ENCODE measurements around the gene IL1RAPL1. TPM values are rescaled to one million over a fixed set of nuclear protein-coding genes. Genes with fewer than 3 reads are reported as not detected.

Gene IL1RAPL1
- total RNA-seq, 1 donor from 2014 or later = 3.6 TPM

- Mint-ChIP-seq H3K27me3 (no peaks in the 10 kb centered on the region), H3K9me3 (ENCODE audit: low read depth) (no peaks in the 10 kb centered on the region), H3K4me1 (ENCODE audit: low read depth) (peaks cover 14% of the 10 kb centered on the region), H3K4me3 (ENCODE audit: low read depth) (no peak overlapping the region), H3K36me3 (ENCODE audit: insufficient read depth) (no peaks in the 10 kb centered on the region), H3K27ac (no peak overlapping the region)
- DNase-seq (ENCODE audit: low spot score, unreplicated experiment) = no peak
- no peak for TF ChIP-seq CTCF (IDR thresholded peaks at IDR 0.05; ENCODE audit: unreplicated experiment)
These were observed 411.4 kb downstream of the IL1RAPL1 start for GRCh38 chrX:28998609-28999135.

- no peak overlapping the region for H3K27ac Mint-ChIP-seq
- no peaks in the 10 kb centered on the region for H3K4me1 Mint-ChIP-seq (ENCODE audit: low read depth)
- peaks cover 5% of the 10 kb centered on the region for H3K36me3 Mint-ChIP-seq (ENCODE audit: insufficient read depth)
- no peak for TF ChIP-seq CTCF (IDR thresholded peaks at IDR 0.05; ENCODE audit: unreplicated experiment)
- H3K9me3 Mint-ChIP-seq (ENCODE audit: low read depth) = peaks cover 12% of the 10 kb centered on the region
- H3K27me3 Mint-ChIP-seq = no peaks in the 10 kb centered on the region
- DNase-seq (ENCODE audit: low spot score, unreplicated experiment) = no peak
- H3K4me3 Mint-ChIP-seq (ENCODE audit: low read depth) = no peak overlapping the region
These were observed 425.6 kb downstream of the IL1RAPL1 start for GRCh38 chrX:29012867-29013266.

GRCh38 chrX:29023207-29023606, 436.0 kb downstream of the IL1RAPL1 start:
- H3K9me3 Mint-ChIP-seq (ENCODE audit: low read depth) = peaks cover 3% of the 10 kb centered on the region
- no peak overlapping the region for H3K27ac Mint-ChIP-seq
- TF ChIP-seq CTCF (IDR thresholded peaks at IDR 0.05; ENCODE audit: unreplicated experiment) = no peak
- H3K36me3 Mint-ChIP-seq (ENCODE audit: insufficient read depth) = no peaks in the 10 kb centered on the region
- H3K4me1 Mint-ChIP-seq (ENCODE audit: low read depth) = peaks cover 15% of the 10 kb centered on the region
- no peak for DNase-seq (ENCODE audit: low spot score, unreplicated experiment)
- no peak overlapping the region for H3K4me3 Mint-ChIP-seq (ENCODE audit: low read depth)
- no peaks in the 10 kb centered on the region for H3K27me3 Mint-ChIP-seq

GRCh38 chrX:29024871-29025270, 437.6 kb downstream of the IL1RAPL1 start:
- TF ChIP-seq CTCF (IDR thresholded peaks at IDR 0.05; ENCODE audit: unreplicated experiment) = no peak
- Mint-ChIP-seq H3K4me3 (ENCODE audit: low read depth) (no peak overlapping the region), H3K9me3 (ENCODE audit: low read depth) (peaks cover 13% of the 10 kb centered on the region), H3K27me3 (no peaks in the 10 kb centered on the region), H3K27ac (no peak overlapping the region), H3K4me1 (ENCODE audit: low read depth) (peaks cover 15% of the 10 kb centered on the region), H3K36me3 (ENCODE audit: insufficient read depth) (no peaks in the 10 kb centered on the region)
- DNase-seq (ENCODE audit: low spot score, unreplicated experiment) = no peak

- no peak for DNase-seq (ENCODE audit: low spot score, unreplicated experiment)
- Mint-ChIP-seq H3K27me3 (no peaks in the 10 kb centered on the region), H3K4me1 (ENCODE audit: low read depth) (no peaks in the 10 kb centered on the region), H3K9me3 (ENCODE audit: low read depth) (no peaks in the 10 kb centered on the region), H3K4me3 (ENCODE audit: low read depth) (no peak overlapping the region), H3K36me3 (ENCODE audit: insufficient read depth) (no peaks in the 10 kb centered on the region), H3K27ac (no peak overlapping the region)
- TF ChIP-seq CTCF (IDR thresholded peaks at IDR 0.05; ENCODE audit: unreplicated experiment) = no peak
These were observed 452.3 kb downstream of the IL1RAPL1 start for GRCh38 chrX:29039501-29039900.
